ENCODE results near the gene CACNG1. TPM values are rescaled to one million over a fixed set of nuclear protein-coding genes. Genes with fewer than 3 reads are reported as not detected.

CACNG1 gene
- total RNA-seq, 1 experiment from 2014 or later, result not detected

DNA sequence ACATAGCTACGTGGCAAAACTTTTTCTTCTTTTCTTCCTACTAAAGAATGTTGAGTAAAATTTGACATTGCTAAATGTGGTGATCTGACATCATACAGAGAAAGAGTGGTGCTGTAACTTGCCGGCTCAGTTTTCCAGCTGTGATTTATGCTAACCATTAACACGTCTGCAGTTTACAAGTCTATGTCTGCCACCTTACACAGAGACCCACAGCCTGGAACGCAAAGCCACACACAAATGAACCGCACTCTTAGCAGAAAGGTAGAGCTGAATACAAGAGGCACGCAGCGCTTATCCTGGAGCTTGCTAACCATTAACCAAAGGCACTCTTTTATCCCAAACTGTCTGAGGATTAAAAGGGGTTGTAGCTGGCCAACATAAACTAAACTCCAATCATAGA is 31.9 kb downstream of the CACNG1 start:
- H3K4me1 ChIP-seq (replicated peaks; ENCODE audit: insufficient read depth), result no peaks in the 10 kb centered on the region
- H3K9me2 ChIP-seq (ENCODE audit: insufficient read depth), result no peaks in the 10 kb centered on the region
- 0 out of 2 replicates have a peak, but pooled peaks cover 7% of the 10 kb centered on the region for H3F3A ChIP-seq (ENCODE audit: insufficient read depth, low read depth)
- H3K4me3 ChIP-seq, result no peak overlapping the region
- H3K9me3 ChIP-seq (ENCODE audit: insufficient read depth, low read depth), result no peaks in the 10 kb centered on the region
- no peaks in the 10 kb centered on the region for H3K36me3 ChIP-seq (ENCODE audit: low read depth)
- DNase-seq, result no peak
- no peaks in the 10 kb centered on the region for H4K20me1 ChIP-seq (ENCODE audit: insufficient read depth)
- TF ChIP-seq, protein P1, sequence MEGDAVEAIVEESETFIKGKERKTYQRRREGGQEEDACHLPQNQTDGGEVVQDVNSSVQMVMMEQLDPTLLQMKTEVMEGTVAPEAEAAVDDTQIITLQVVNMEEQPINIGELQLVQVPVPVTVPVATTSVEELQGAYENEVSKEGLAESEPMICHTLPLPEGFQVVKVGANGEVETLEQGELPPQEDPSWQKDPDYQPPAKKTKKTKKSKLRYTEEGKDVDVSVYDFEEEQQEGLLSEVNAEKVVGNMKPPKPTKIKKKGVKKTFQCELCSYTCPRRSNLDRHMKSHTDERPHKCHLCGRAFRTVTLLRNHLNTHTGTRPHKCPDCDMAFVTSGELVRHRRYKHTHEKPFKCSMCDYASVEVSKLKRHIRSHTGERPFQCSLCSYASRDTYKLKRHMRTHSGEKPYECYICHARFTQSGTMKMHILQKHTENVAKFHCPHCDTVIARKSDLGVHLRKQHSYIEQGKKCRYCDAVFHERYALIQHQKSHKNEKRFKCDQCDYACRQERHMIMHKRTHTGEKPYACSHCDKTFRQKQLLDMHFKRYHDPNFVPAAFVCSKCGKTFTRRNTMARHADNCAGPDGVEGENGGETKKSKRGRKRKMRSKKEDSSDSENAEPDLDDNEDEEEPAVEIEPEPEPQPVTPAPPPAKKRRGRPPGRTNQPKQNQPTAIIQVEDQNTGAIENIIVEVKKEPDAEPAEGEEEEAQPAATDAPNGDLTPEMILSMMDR (conservative IDR thresholded peaks at IDR 0.05), result no peak
- TF ChIP-seq EZH2 (IDR thresholded peaks at IDR 0.05; ENCODE audit: low read depth), result no peak
- intact Hi-C loops (cut with micrococcal nuclease; ENCODE audit: unreplicated experiment), result no loop called here
- H3K79me2 ChIP-seq (ENCODE audit: low read depth), result no peaks in the 10 kb centered on the region
- no TSS peak for BruUV-seq (replicated peaks)
- ChIA-PET POLR2A (ENCODE audit: unreplicated experiment) (interaction anchor here (0.6 kb wide), 1 partner anchor 1621 kb away, joined by 7 read pairs; no protein-coding TSS in a partner anchor), CTCF (no interaction called here)
- H3K4me2 ChIP-seq, result no peak overlapping the region
- H3K27ac ChIP-seq, result no peak overlapping the region
- no peak overlapping the region for H2AFZ ChIP-seq
- no peaks in the 10 kb centered on the region for H3K27me3 ChIP-seq (ENCODE audit: insufficient read depth, low read depth)

DNA sequence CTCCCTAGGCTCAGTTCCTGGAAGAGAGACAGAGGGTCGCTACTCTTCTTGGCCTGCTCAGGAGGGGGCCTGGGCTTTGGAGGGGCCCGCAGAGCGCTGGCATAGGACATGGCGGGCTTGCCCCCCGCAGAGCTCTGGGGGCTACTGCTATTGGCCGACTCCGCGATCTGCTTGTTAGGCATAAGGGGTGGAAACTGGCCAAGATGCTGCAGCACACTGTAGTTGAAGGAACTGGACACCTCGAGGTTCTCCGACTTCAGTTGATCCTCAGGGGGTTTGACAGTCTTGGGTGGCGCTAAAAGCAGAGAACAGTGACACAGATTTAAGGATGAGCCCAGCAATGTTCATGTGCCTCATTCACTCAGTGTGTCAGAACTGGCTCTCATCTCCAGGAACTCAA is 33.9 kb downstream of the CACNG1 start:
- Histone ChIP-seq H3K9me2 (ENCODE audit: insufficient read depth) (no peaks in the 10 kb centered on the region), H3K9me3 (ENCODE audit: insufficient read depth, low read depth) (no peaks in the 10 kb centered on the region), H3K4me2 (no peak overlapping the region), H3K27me3 (ENCODE audit: insufficient read depth, low read depth) (no peaks in the 10 kb centered on the region), H3K4me3 (no peak overlapping the region), H3K79me2 (ENCODE audit: low read depth) (no peaks in the 10 kb centered on the region), H3K36me3 (ENCODE audit: low read depth) (no peaks in the 10 kb centered on the region), H2AFZ (no peak overlapping the region), H3K4me1 (replicated peaks; ENCODE audit: insufficient read depth) (no peaks in the 10 kb centered on the region), H4K20me1 (ENCODE audit: insufficient read depth) (no peaks in the 10 kb centered on the region), H3K27ac (no peak overlapping the region), H3F3A (ENCODE audit: insufficient read depth, low read depth) (0 out of 2 replicates have a peak, but pooled peaks cover 7% of the 10 kb centered on the region)
- intact Hi-C loops (cut with micrococcal nuclease; ENCODE audit: unreplicated experiment), result no loop called here
- ChIA-PET POLR2A (ENCODE audit: unreplicated experiment) (no interaction called here), CTCF (no interaction called here)
- TF ChIP-seq EZH2 (IDR thresholded peaks at IDR 0.05; ENCODE audit: low read depth), result no peak
- TF ChIP-seq, protein P1 (conservative IDR thresholded peaks at IDR 0.05), result no peak
- BruUV-seq (replicated peaks), result no TSS peak
- DNase-seq, result no peak

DNA sequence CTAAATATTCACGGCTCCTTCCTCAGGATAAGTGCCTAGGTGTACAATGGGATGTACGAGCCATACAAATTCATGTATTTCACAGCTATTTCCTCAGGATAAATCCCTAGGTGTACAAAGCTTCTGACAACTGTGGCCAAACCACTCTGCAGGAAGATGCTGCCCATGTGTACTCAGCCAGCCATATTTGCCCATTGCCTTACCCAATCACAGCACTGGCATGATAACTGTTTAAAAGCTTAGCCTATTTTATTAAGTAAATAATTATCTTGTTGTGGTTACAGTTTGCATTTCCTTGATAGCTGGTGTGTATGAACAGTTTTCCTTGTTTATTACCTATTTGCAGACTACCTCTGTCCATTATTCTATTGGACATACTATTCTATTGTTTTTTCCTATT is 35.1 kb downstream of the CACNG1 start:
- no peaks in the 10 kb centered on the region for H4K20me1 ChIP-seq (ENCODE audit: insufficient read depth)
- H2AFZ ChIP-seq, result no peak overlapping the region
- no TSS peak for BruUV-seq (replicated peaks)
- no peak overlapping the region for H3K27ac ChIP-seq
- H3K9me2 ChIP-seq (ENCODE audit: insufficient read depth), result no peaks in the 10 kb centered on the region
- POLR2A ChIA-PET (ENCODE audit: unreplicated experiment), result interaction anchor here (0.6 kb wide), 1 partner anchor 10 kb away, joined by 5 read pairs; no protein-coding TSS in a partner anchor
- H3K9me3 ChIP-seq (ENCODE audit: insufficient read depth, low read depth), result no peaks in the 10 kb centered on the region
- DNase-seq, result no peak
- H3K4me1 ChIP-seq (replicated peaks; ENCODE audit: insufficient read depth), result no peaks in the 10 kb centered on the region
- no peak overlapping the region for H3K4me2 ChIP-seq
- no peaks in the 10 kb centered on the region for H3K79me2 ChIP-seq (ENCODE audit: low read depth)
- no peaks in the 10 kb centered on the region for H3K36me3 ChIP-seq (ENCODE audit: low read depth)
- TF ChIP-seq, protein P1 (conservative IDR thresholded peaks at IDR 0.05), result no peak
- no peak for TF ChIP-seq EZH2 (IDR thresholded peaks at IDR 0.05; ENCODE audit: low read depth)
- no peak overlapping the region for H3K4me3 ChIP-seq
- intact Hi-C loops (cut with micrococcal nuclease; ENCODE audit: unreplicated experiment), result no loop called here
- CTCF ChIA-PET, result no interaction called here
- H3K27me3 ChIP-seq (ENCODE audit: insufficient read depth, low read depth), result no peaks in the 10 kb centered on the region
- 0 out of 2 replicates have a peak, but pooled peaks cover 7% of the 10 kb centered on the region for H3F3A ChIP-seq (ENCODE audit: insufficient read depth, low read depth)
